ENCODE measurements around the gene PARP15.

- no peak for TF ChIP-seq POLR2A (IDR thresholded peaks at IDR 0.05; ENCODE audit: borderline replicate concordance, extremely low read depth, insufficient read depth, insufficient read length)
- TF ChIP-seq ATF3 (IDR thresholded peaks at IDR 0.05), result no peak
- TF ChIP-seq, protein P1, sequence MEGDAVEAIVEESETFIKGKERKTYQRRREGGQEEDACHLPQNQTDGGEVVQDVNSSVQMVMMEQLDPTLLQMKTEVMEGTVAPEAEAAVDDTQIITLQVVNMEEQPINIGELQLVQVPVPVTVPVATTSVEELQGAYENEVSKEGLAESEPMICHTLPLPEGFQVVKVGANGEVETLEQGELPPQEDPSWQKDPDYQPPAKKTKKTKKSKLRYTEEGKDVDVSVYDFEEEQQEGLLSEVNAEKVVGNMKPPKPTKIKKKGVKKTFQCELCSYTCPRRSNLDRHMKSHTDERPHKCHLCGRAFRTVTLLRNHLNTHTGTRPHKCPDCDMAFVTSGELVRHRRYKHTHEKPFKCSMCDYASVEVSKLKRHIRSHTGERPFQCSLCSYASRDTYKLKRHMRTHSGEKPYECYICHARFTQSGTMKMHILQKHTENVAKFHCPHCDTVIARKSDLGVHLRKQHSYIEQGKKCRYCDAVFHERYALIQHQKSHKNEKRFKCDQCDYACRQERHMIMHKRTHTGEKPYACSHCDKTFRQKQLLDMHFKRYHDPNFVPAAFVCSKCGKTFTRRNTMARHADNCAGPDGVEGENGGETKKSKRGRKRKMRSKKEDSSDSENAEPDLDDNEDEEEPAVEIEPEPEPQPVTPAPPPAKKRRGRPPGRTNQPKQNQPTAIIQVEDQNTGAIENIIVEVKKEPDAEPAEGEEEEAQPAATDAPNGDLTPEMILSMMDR (IDR thresholded peaks at IDR 0.05 in 2 of 3, conservative IDR thresholded peaks at IDR 0.05 in 1 of 3; ENCODE audit: borderline replicate concordance in 1 of 3, insufficient read depth in 1 of 3, low read depth in 2 of 3, low read length in 2 of 3), result no peak
- TF ChIP-seq, protein P2, sequence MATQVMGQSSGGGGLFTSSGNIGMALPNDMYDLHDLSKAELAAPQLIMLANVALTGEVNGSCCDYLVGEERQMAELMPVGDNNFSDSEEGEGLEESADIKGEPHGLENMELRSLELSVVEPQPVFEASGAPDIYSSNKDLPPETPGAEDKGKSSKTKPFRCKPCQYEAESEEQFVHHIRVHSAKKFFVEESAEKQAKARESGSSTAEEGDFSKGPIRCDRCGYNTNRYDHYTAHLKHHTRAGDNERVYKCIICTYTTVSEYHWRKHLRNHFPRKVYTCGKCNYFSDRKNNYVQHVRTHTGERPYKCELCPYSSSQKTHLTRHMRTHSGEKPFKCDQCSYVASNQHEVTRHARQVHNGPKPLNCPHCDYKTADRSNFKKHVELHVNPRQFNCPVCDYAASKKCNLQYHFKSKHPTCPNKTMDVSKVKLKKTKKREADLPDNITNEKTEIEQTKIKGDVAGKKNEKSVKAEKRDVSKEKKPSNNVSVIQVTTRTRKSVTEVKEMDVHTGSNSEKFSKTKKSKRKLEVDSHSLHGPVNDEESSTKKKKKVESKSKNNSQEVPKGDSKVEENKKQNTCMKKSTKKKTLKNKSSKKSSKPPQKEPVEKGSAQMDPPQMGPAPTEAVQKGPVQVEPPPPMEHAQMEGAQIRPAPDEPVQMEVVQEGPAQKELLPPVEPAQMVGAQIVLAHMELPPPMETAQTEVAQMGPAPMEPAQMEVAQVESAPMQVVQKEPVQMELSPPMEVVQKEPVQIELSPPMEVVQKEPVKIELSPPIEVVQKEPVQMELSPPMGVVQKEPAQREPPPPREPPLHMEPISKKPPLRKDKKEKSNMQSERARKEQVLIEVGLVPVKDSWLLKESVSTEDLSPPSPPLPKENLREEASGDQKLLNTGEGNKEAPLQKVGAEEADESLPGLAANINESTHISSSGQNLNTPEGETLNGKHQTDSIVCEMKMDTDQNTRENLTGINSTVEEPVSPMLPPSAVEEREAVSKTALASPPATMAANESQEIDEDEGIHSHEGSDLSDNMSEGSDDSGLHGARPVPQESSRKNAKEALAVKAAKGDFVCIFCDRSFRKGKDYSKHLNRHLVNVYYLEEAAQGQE (IDR thresholded peaks at IDR 0.05; ENCODE audit: low read depth), result no peak
- TF ChIP-seq FOSL1 (IDR thresholded peaks at IDR 0.05; ENCODE audit: low read depth), result no peak
- TF ChIP-seq JUND (IDR thresholded peaks at IDR 0.05), result no peak
- TF ChIP-seq POLR2AphosphoS5 (IDR thresholded peaks at IDR 0.05; ENCODE audit: low read depth, low read length), result no peak
- TF ChIP-seq TCF7L2 (IDR thresholded peaks at IDR 0.05; ENCODE audit: borderline replicate concordance, extremely low read depth, insufficient read depth, insufficient read length), result no peak
- TF ChIP-seq ZNF274 (IDR thresholded peaks at IDR 0.05; ENCODE audit: low read depth, low read length), result no peak
- TF ChIP-seq ELF1 (IDR thresholded peaks at IDR 0.05; ENCODE audit: borderline replicate concordance, low read depth), result no peak
These were observed 43.7 kb downstream of the PARP15 start for GRCh38 chr3:122621112-122621511.
